ENCODE measurements around the gene GAS2.

GRCh38 chr11:22634897-22635629 is 31.3 kb upstream of the GAS2 start:
- TF ChIP-seq RCOR1 (IDR thresholded peaks at IDR 0.05; ENCODE audit: low read depth, low read length): no peak
- TF ChIP-seq HOXA7 (CRISPR knock-in tag; IDR thresholded peaks at IDR 0.05): no peak
- TF ChIP-seq CTCF (IDR thresholded peaks at IDR 0.05): no peak
- TF ChIP-seq POLR2A (IDR thresholded peaks at IDR 0.05; ENCODE audit: low read length): no peak

Measured in A549 (cell line).